Mesenchymal stem cell (in vitro differentiated cells and primary cell): ENCODE data around the gene SYNM.
"Not testable (repeated sequence)": the region's sequence is repeated elsewhere in the genome, so short reads cannot be mapped to it uniquely, and the experiment has no call there.

Experiments used
- DNase-seq: peaks from one replicate; pipeline ENCODE4 v3.0.0-alpha.2; 2013
- H2AFZ ChIP-seq: one replicate; pipeline ENCODE4 v1.6.1; 2013; ENCODE audit warnings: low read depth, mild to moderate bottlenecking, control low read depth, inconsistent platforms, low read length, moderate library complexity
- H2AK5ac ChIP-seq: 2 replicates; pipeline ENCODE4 v1.6.1; 2013; ENCODE audit warnings: low read length, moderate library complexity, mild to moderate bottlenecking, inconsistent platforms; ENCODE audit not compliant: severe bottlenecking
- H2BK120ac ChIP-seq: one replicate; pipeline ENCODE4 v1.6.1; 2013; ENCODE audit warnings: low read depth, mild to moderate bottlenecking, inconsistent platforms, low read length, moderate library complexity
- H2BK12ac ChIP-seq, 2 experiments: one replicate each; pipeline ENCODE4 v1.6.1; 2013; ENCODE audit warnings: inconsistent platforms in 2 of 2, low read length in 2 of 2, mild to moderate bottlenecking in 2 of 2, moderate library complexity in 2 of 2, control low read depth in 1 of 2
- H2BK15ac ChIP-seq: one replicate; pipeline ENCODE4 v1.6.1; 2013; ENCODE audit warnings: mild to moderate bottlenecking, low read depth, inconsistent platforms; ENCODE audit not compliant: poor library complexity, severe bottlenecking
- H2BK5ac ChIP-seq: 2 replicates; pipeline ENCODE4 v1.6.1; 2013; ENCODE audit warnings: low read depth, mild to moderate bottlenecking, low read length, control low read depth, inconsistent platforms; ENCODE audit not compliant: poor library complexity, severe bottlenecking
- H3K14ac ChIP-seq, 2 experiments: one replicate each; pipeline ENCODE4 v1.6.1; 2013; ENCODE audit warnings: inconsistent platforms in 2 of 2, low read length in 2 of 2, control low read depth in 1 of 2, mild to moderate bottlenecking in 1 of 2, moderate library complexity in 1 of 2
- H3K18ac ChIP-seq, 2 experiments: one replicate each; pipeline ENCODE4 v1.6.1; 2013; ENCODE audit warnings: inconsistent platforms in 2 of 2, low read length in 2 of 2, control low read depth in 1 of 2, low read depth in 1 of 2, mild to moderate bottlenecking in 1 of 2
- H3K23ac ChIP-seq, 2 experiments: one replicate each; pipeline ENCODE4 v1.6.1; 2013; ENCODE audit warnings: inconsistent platforms in 2 of 2, low read length in 2 of 2, mild to moderate bottlenecking in 2 of 2, moderate library complexity in 2 of 2, control low read depth in 1 of 2
- H3K27ac ChIP-seq: 2 replicates; pipeline ENCODE4 v1.5.1; 2013; ENCODE audit warnings: mild to moderate bottlenecking, moderate library complexity, low read length, control low read depth, inconsistent platforms; ENCODE audit not compliant: poor library complexity, severe bottlenecking
- H3K27me3 ChIP-seq, 2 experiments: 2 replicates each; pipeline versions ENCODE4 v1.6.1 to v1.7.0; 2013; ENCODE audit warnings: low read length in 2 of 2, mild to moderate bottlenecking in 2 of 2, moderate library complexity in 2 of 2, control low read depth in 1 of 2, inconsistent platforms in 1 of 2; ENCODE audit not compliant: control insufficient read depth in 1 of 2, insufficient read depth in 1 of 2
- H3K36me3 ChIP-seq, 2 experiments: 2 replicates each; pipeline versions ENCODE4 v1.6.1 to v1.7.0; 2013; ENCODE audit warnings: low read length in 2 of 2, control low read depth in 1 of 2, inconsistent platforms in 1 of 2, low read depth in 1 of 2, mild to moderate bottlenecking in 1 of 2; ENCODE audit not compliant: insufficient read depth in 2 of 2, control insufficient read depth in 1 of 2
- H3K4ac ChIP-seq, 2 experiments: one replicate each; pipeline ENCODE4 v1.6.1; 2013; ENCODE audit warnings: inconsistent platforms in 2 of 2, low read length in 2 of 2, mild to moderate bottlenecking in 2 of 2, moderate library complexity in 2 of 2, control low read depth in 1 of 2, low read depth in 1 of 2
- H3K4me1 ChIP-seq: 2 replicates; pipeline ENCODE4 v1.6.1; 2013; ENCODE audit warnings: low read depth, low read length, control low read depth; ENCODE audit not compliant: control insufficient read depth, insufficient read depth
- H3K4me2 ChIP-seq: 2 replicates; pipeline ENCODE4 v1.6.1; 2013; ENCODE audit warnings: low read length, mild to moderate bottlenecking, inconsistent platforms; ENCODE audit not compliant: poor library complexity, severe bottlenecking
- H3K4me3 ChIP-seq, 2 experiments: 2 replicates each; pipeline versions ENCODE4 v1.5.1 to v1.7.0; 2013; ENCODE audit warnings: low read length in 2 of 2, mild to moderate bottlenecking in 2 of 2, control low read depth in 1 of 2, low read depth in 1 of 2; ENCODE audit not compliant: insufficient read depth in 1 of 2
- H3K79me1 ChIP-seq: replicated peaks from 2 replicates; pipeline ENCODE4 v1.6.1; 2013; ENCODE audit warnings: mild to moderate bottlenecking, control low read depth, low read length, inconsistent platforms; ENCODE audit not compliant: poor library complexity, severe bottlenecking
- H3K9ac ChIP-seq: 2 replicates; pipeline ENCODE4 v1.7.0; 2013; ENCODE audit warnings: mild to moderate bottlenecking, low read length, moderate library complexity
- H3K9me3 ChIP-seq: 2 replicates; pipeline ENCODE4 v1.7.0; 2013; ENCODE audit warnings: mild to moderate bottlenecking, low read length; ENCODE audit not compliant: control insufficient read depth
- H4K8ac ChIP-seq: one replicate; pipeline ENCODE4 v1.6.1; 2013; ENCODE audit warnings: inconsistent platforms, mild to moderate bottlenecking, low read length, moderate library complexity
- H4K91ac ChIP-seq: one replicate; pipeline ENCODE4 v1.6.1; 2013; ENCODE audit warnings: mild to moderate bottlenecking, low read length, inconsistent platforms
- WGBS: methylation state at CpG from one replicate; pipeline ENCODE4 v1.1.7; 2013; ENCODE audit warnings: mixed read lengths; 5-methylcytosine and 5-hydroxymethylcytosine counted together

Gene SYNM

DNA sequence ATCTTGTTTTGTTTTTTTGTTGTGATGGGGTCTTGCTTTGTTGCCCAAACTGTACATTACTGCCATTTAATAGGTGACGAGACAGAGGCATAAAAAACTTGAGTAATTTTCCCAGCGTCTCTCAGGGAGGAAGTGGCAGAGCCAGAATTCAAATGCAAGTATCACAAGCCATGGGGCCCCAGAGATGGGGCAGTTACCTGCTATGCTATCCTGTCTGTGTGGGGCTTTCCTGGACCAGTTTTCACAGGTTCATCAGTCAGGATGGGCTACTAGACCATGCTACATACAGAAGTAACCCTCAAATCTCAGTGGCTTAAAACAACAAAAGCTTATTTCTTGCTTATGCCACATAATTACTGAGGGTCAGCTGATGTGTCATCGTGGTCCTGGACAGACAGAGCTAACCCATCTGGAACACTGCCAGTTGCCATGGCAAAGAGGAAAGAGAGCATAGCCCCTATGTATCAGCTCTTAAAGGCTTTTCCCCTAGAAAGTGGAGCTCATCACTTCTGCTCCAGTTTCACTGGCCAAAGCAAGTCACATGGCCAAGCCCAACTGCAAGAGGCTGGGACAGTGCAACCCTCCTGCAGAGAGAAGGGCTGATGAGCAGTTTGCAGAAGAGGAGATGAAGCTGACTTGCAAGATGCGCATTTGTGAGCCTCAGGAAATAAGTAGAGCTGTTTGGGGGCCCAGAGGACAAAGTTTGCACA, 31.7 kb upstream of the SYNM start:
- Histone ChIP-seq H3K23ac (no peak overlapping the region), H3K27ac (no peak overlapping the region), H2BK5ac (no peak overlapping the region), H3K4me1 (no peaks in the 10 kb centered on the region), H3K18ac (no peak overlapping the region), H4K8ac (no peak overlapping the region), H3K4ac (no peak overlapping the region), H3K14ac (no peak overlapping the region), H4K91ac (no peak overlapping the region), H2AFZ (no peak overlapping the region), H3K9ac (no peak overlapping the region), H3K9me3 (no peaks in the 10 kb centered on the region), H2AK5ac (no peak overlapping the region), H3K4me2 (no peak overlapping the region), H2BK120ac (no peak overlapping the region), H3K79me1 (no peaks in the 10 kb centered on the region), H2BK12ac (no peak overlapping the region), H3K4me3 (no peak overlapping the region), H2BK15ac (no peak overlapping the region), H3K36me3 (no peaks in the 10 kb centered on the region), H3K27me3 (peaks cover 0 to 3% of the 10 kb centered on the region in 2 experiments)
- 80% methylated on average over 4 of the region's 4 CpGs for WGBS
- peak; percentile 13 for DNase-seq

DNA sequence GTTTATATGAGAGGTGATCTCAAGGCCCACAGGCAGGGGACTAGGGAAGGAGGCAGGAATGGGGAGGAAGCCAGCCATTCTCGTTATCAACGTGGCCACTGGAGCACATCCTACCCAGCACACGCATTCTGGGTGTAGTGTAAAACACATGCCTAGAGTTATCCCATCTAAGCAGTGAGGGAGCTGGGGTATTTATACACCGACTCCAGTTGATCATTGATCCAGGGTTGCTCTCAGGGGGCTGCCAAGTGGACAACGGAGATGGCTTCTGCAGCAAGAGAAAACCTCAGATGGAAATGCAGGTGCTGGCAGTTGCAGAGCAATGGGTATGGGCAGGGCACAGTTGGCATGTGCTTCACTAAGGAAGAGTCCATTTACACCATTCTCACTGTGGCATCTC, 30.4 kb upstream of the SYNM start:
- H3K9ac ChIP-seq, result no peak overlapping the region
- no peak overlapping the region for H3K4me2 ChIP-seq
- H4K8ac ChIP-seq, result no peak overlapping the region
- no peaks in the 10 kb centered on the region for H3K4me1 ChIP-seq
- H3K36me3 ChIP-seq, result no peaks in the 10 kb centered on the region
- H2AFZ ChIP-seq, result no peak overlapping the region
- H2AK5ac ChIP-seq, result no peak overlapping the region
- DNase-seq, result no peak
- H2BK15ac ChIP-seq, result no peak overlapping the region
- no peaks in the 10 kb centered on the region for H3K79me1 ChIP-seq
- no peak overlapping the region for H2BK5ac ChIP-seq
- H3K14ac ChIP-seq, result no peak overlapping the region
- peak overlapping the region in 1 of 2 experiments; percentile 21 for H3K4ac ChIP-seq
- no peaks in the 10 kb centered on the region for H3K9me3 ChIP-seq
- H3K4me3 ChIP-seq, result no peak overlapping the region
- 89% methylated on average over 5 of the region's 5 CpGs for WGBS
- H2BK12ac ChIP-seq, result no peak overlapping the region
- no peak overlapping the region for H3K23ac ChIP-seq
- H2BK120ac ChIP-seq, result no peak overlapping the region
- H3K27ac ChIP-seq, result no peak overlapping the region
- no peak overlapping the region for H3K18ac ChIP-seq
- H4K91ac ChIP-seq, result no peak overlapping the region
- peaks cover 0 to 3% of the 10 kb centered on the region in 2 experiments for H3K27me3 ChIP-seq

DNA sequence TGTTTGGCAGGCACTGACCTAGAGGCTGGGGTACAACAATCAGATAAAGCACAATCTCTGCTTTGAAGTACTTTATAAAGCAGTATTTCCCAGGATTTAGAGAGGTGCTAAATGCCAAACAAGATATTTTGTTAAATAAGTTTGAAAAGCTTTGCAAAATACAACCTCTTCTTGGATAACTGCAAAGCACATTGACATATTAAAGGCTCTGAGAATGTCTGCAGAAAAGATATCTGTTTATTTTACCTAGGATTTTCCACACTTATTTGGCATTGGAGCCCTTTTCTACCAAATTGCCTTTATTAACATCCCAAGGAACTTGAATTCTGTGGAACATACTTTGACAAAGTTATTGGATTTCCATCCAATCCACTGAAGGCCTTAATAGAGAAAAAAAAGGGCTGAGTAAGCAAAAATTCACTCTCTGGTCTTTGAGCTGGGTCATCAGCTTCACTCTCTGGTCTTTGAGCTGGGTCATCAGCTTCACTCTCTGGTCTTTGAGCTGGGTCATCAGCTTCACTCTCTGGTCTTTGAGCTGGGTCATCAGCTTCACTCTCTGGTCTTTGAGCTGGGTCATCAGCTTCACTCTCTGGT, 29.7 kb upstream of the SYNM start:
- H3K36me3 ChIP-seq, result not testable (repeated sequence)

DNA sequence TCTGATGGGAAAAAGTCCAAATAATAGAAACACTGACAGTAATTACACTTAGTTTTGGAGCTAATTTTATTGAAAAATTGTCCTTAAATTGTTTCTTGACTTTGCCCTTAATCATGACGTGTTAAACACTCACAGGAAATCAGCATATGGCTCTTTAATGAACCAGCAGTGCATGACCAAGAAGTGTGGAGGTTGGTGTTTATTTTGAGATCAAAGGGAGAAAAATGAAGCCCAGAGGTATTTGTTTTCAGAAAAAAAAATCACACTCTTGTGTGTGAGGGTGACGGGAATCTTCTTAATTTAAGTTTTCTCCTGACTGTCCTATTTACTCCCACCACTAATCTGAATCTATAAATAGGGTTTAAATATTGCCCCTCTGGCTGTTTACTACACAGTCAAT, 28.8 kb upstream of the SYNM start:
- Histone ChIP-seq H3K18ac (no peak overlapping the region), H2BK120ac (no peak overlapping the region), H4K8ac (no peak overlapping the region), H2BK15ac (no peak overlapping the region), H3K27ac (no peak overlapping the region), H2AFZ (no peak overlapping the region), H3K4ac (no peak overlapping the region), H3K79me1 (no peaks in the 10 kb centered on the region), H3K9ac (peak overlapping the region; percentile 87), H2AK5ac (no peak overlapping the region), H3K36me3 (no peaks in the 10 kb centered on the region), H3K4me1 (no peaks in the 10 kb centered on the region), H3K23ac (no peak overlapping the region), H2BK12ac (no peak overlapping the region), H3K27me3 (peaks cover 0 to 3% of the 10 kb centered on the region in 2 experiments), H3K4me2 (no peak overlapping the region), H2BK5ac (no peak overlapping the region), H3K4me3 (no peak overlapping the region), H4K91ac (no peak overlapping the region), H3K9me3 (no peaks in the 10 kb centered on the region), H3K14ac (no peak overlapping the region)
- no peak for DNase-seq
- WGBS, result 100% methylated on average over 1 of the region's 2 CpGs

More for the DNA sequence above, 29.7 kb upstream of the SYNM start:
- H3K4me1 ChIP-seq, H3K4ac ChIP-seq, H4K91ac ChIP-seq, H3K4me3 ChIP-seq, H3K27ac ChIP-seq, H3K79me1 ChIP-seq, H2BK15ac ChIP-seq, H4K8ac ChIP-seq, H2BK12ac ChIP-seq, DNase-seq, H2BK120ac ChIP-seq, H3K9me3 ChIP-seq, H3K9ac ChIP-seq, H2AFZ ChIP-seq, H3K27me3 ChIP-seq, H3K18ac ChIP-seq, H2AK5ac ChIP-seq, H2BK5ac ChIP-seq, H3K23ac ChIP-seq, H3K4me2 ChIP-seq, H3K14ac ChIP-seq: not testable (repeated sequence)
